GOT3 (cell line): ENCODE results near the gene PNMA3.
A peak's percentile ranks its signal among the peaks of the same experiment; 100 is the strongest.
"Not testable (repeated sequence)": the region's sequence is repeated elsewhere in the genome, so short reads cannot be mapped to it uniquely, and the experiment has no call there.

Experiments
- DNase-seq: peaks from one replicate; lab custom pipeline; 2025; ENCODE audit warnings: mixed read lengths; lab: John Stamatoyannopoulos, UW

Gene PNMA3

GRCh38 chrX:153055871-153056749 lies at the start of gene PNMA3:
Gene PNMA3, plus strand, starts transcription at chrX:153056470. Its CDS starts 586 bp downstream, at chrX:153057056.
- no peak for DNase-seq

DNA sequence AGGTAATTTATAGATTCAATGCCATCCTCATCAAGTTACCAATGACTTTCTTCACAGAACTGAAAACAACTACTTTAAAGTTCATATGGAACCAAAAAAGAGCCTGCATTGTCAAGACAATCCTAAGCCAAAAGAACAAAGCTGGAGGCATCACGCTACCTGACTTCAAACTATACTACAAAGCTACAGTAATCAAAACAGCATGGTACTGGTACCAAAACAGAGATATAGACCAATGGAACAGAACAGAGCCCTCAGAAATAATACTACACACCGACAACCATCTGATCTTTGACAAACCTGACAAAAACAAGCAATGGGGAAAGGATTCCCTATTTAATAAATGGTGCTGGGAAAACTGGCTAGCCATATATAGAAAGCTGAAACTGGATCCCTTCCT lies 39.1 kb upstream of the PNMA3 start:
- not testable (repeated sequence) for DNase-seq

DNA sequence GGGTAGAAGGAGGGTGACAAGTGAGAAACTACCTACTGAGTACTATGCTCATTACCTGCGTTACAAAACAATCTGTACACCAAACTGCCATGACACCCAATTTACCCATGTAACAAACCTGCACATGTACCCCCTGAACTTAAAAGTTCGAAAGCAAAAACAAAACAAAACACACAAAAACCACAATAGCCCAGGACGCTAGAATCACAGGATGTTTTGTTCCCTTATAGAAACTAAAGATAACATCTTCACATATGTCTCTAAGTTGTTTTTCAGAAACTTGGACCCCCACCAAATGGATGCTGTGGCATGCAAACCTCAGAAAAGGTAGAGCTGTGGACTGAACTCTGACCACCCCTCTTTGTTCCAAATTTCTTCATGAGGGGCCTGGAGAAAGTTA lies 37.1 kb upstream of the PNMA3 start:
- DNase-seq, result no peak

DNA sequence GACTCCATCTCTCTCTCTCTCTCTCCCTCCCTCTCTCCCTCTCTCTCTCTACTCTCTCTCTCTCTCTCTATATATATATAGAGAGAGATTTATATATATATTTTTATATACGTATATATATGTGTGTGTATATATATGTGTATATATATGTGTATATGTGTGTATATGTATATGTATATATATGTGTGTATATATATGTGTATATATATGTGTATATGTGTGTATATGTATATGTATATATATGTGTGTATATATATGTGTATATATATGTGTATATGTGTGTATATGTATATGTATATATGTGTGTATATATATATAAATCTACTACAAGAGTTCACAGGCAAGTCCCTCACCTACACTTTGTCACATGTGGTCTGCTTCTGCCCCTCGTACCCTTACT lies 29.8 kb upstream of the PNMA3 start:
- DNase-seq, result not testable (repeated sequence)

GRCh38 chrX:153028487-153028886 lies 27.8 kb upstream of the PNMA3 start:
- DNase-seq, result not testable (repeated sequence)

DNA sequence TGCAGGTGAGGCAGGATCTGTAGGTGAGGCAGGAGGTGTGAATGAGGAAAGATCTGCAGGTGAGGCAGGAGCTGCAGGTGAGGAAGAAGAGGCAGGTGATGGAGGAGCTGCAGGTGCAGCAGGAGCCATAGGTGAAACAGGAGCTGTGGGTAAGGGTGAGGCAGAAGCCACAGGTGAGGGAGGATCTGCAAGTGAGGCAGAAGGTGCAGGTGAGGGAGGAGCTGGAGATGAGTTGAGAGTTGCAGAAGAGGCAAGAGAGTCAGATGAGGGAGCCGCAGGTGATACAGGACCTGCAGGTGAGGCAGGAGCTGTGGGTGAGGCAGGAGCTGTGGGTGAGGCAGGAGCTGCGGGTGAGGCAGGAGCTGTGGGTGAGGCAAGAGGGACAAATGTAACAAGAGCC lies 27.1 kb upstream of the PNMA3 start:
- DNase-seq, result no peak

- DNase-seq, result no peak
Observed at GRCh38 chrX:153029875-153030274, 26.4 kb upstream of the PNMA3 start.

DNA sequence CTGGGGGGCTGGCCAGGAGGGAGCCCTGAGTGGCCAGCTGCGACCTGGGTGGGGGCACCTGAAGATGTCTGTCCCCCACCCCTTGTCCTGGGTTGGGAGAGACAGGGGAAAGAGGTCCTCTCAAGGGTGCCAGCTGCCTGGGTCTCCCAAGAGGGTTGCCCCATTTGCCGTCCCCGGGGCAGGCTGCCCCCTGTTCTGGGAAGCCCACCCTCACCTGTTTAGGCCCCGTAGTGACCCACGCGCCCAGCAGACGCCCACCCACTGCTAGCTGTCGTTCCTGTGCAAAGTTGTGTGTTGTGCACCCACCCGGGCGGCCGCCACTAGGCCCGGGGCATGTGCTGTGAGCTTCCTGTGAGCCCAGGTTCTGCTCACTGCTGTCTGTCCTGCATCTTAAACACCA lies 25.5 kb upstream of the PNMA3 start:
- no peak for DNase-seq

DNA sequence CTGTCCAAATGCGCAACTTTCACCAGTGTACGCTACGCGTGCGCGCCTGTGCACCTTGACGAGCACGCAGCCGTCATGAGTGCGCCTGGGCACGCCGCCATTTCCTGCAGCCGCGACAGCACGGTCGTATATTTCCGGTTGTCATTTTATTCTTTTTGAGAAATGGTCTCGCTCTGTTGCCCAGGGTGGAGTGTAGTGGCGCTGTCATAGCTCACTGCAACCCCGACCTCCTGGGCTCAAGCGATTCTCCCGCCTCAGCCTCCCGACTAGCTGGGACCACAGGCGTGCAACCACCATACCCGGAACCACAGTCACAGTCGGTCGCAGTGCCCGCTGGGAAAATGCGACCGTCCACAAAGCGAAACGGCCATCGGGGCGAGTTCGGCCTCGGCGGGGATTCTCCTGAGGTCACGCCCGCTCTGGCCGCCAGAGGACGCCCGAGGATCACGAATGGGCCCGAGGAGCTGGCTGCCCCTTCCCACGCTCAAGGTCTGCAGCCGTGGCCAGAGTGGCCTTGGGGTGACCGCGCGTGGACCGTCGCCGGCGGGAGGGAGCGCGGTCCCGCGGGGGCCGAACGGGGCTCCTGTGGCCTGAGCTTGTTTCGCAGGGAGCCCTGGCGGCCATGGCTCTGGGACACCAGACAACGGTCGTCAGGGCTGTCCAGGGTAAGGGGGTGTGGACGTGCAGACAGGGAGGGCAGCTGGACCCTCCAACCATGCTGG lies 23.7 kb upstream of the PNMA3 start:
- peak; percentile 34 for DNase-seq

GRCh38 chrX:153049093-153049492 lies 7.2 kb upstream of the PNMA3 start:
- no peak for DNase-seq

GRCh38 chrX:153052534-153052933 lies 3.7 kb upstream of the PNMA3 start:
- DNase-seq, result no peak

GRCh38 chrX:153057281-153057680 lies 1.0 kb downstream of the PNMA3 start:
- no peak for DNase-seq

DNA sequence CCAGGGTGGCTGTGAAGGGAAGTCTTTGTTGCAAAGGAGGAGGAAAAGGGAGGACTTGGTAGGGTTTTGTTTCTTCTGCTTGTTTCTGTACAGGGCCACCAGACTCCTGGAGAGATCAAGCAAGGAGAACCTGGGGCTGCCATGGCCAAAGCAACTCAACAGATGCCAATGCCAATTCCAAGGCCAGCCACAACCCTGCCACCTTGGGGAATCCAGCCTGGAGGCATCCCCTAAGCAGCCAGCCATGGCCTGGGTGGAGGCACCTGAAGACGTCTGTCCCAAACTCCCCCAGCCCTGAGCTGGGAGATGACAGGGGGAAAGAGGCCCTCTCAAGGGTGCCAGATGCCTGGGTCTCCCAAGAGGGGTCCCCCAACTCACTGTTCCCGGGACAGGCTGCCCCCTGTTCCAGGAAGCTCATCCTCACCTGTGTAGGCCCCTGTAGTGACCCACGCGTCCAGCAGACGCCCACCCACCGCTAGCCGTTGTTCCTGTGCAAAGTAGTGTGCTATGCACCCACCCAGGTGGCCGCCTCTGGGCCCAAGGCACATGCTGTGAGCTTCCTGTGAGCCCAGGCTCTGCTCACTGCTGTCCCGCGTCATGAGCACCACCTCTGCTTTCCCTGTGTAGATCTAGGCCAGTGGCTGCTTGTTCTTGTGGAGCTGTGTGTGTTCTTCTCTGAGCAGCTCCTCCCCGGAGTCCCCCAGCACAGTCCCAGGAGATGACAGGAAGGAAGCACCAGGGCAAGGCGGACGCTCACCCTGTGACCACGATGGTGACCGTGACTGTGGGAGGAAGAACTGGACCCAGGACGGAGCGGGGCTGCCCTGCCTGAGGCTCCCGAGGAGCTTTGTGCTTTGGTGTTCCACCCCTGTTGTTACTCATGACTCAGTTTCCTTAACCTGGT lies 3.2 kb downstream of the PNMA3 start:
- DNase-seq, result no peak

- no peak for DNase-seq
Observed at GRCh38 chrX:153060095-153060445, 3.8 kb downstream of the PNMA3 start.

- no peak for DNase-seq
Observed at GRCh38 chrX:153061732-153062131, 5.5 kb downstream of the PNMA3 start.

DNA sequence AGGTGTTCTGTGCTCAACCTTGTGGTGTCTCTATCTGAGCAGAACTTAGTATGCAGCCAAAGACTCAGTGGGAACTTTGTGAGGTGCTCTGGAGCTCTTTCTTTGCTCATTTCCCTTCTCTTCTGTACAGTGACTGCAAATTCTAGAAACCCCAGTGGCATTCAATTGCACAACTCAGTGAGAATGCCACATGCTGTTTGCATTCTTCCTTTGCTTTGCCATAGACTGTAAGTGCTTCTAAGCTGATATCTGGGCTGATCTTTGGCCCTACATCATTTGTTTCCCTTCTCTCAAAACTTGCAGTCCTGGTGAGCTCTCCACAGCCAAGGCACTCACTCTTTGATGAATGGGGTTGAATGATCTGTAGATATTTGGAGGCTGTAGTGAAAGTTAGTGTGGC lies 7.0 kb downstream of the PNMA3 start:
- DNase-seq, result no peak

- no peak for DNase-seq
Observed at GRCh38 chrX:153064061-153064460, 7.8 kb downstream of the PNMA3 start.

- DNase-seq, result no peak
Observed at GRCh38 chrX:153065389-153065788, 9.1 kb downstream of the PNMA3 start.

GRCh38 chrX:153066402-153066801 lies 10.1 kb downstream of the PNMA3 start:
- DNase-seq, result not testable (repeated sequence)

GRCh38 chrX:153071909-153072583 lies 15.8 kb downstream of the PNMA3 start, which contains the start of gene PNMA6A:
Gene PNMA6A, plus strand, starts transcription at chrX:153072454. Its CDS starts 609 bp downstream, at chrX:153073063.
- DNase-seq, result not testable (repeated sequence)

GRCh38 chrX:153073331-153073730 lies 17.1 kb downstream of the PNMA3 start:
- DNase-seq, result not testable (repeated sequence)
